ENCODE data around the gene FCHSD2. TPM values are rescaled to one million over a fixed set of nuclear protein-coding genes. Genes with fewer than 3 reads are reported as not detected.

FCHSD2 gene
- total RNA-seq, 1 donor from 2014 or later = 22.2 TPM

DNA sequence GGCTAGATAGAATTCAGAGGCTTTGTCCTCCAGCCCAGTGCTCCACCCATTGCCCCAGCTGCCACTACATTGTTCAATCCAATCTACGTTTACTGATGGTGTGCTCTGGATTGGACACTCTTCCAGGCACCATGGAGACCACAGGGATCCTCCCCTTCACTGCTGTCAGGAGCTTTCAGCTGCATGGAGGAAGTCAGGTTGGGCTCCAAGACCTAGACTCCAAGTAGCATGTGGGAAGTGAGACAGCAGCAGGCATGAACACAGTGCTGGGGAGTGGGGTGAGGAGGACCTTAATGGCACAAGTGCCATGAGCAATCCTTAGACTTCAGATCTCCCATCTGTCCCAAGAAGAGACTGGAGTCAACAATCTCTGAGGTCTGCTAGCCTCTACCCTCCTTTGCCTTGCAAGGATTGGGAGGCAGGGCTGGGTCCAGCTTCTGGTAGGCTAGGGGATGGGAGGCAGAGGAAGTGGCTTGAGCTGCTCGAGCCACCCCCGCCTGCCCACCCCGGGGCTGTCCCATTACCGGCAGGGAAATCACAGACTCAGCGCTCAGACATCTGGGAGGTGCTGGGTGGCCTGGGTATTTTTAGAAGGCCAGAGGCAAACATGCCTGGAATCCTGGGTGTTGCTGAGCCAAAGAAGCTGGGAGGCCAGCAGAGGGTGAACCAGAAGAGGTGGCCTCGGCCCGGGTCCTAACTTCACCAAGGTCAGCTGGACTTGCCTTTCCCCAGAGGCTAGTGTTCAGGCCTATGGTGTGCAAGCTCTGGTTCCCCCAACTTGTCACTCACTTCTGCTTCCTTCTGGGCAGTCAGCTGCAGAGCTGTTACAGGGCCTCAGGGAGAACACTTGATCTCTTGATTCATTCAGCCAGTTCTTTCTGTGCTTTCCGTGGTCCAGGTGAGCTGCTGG is 15.2 kb upstream of the FCHSD2 start:
- H3K27ac Mint-ChIP-seq = no peak overlapping the region
- no peaks in the 10 kb centered on the region for H4K20me1 ChIP-seq (ENCODE audit: low read depth)
- H3K27ac ChIP-seq = no peak overlapping the region
- no peaks in the 10 kb centered on the region for H3K9me3 ChIP-seq (ENCODE audit: low read depth)
- peaks cover 9% of the 10 kb centered on the region for H3K27me3 Mint-ChIP-seq (ENCODE audit: insufficient read depth, low read depth)
- no peak overlapping the region for H3K4me2 ChIP-seq
- no peaks in the 10 kb centered on the region for H3K9me3 Mint-ChIP-seq
- H2AFZ ChIP-seq (replicated peaks) = no peak overlapping the region
- no peak for DNase-seq (ENCODE audit: low spot score)
- H3K79me2 ChIP-seq (ENCODE audit: low read depth) = no peaks in the 10 kb centered on the region
- H3K4me3 Mint-ChIP-seq = no peak overlapping the region
- H3K27me3 ChIP-seq = no peaks in the 10 kb centered on the region
- H3K9ac ChIP-seq = no peak overlapping the region
- peaks cover 16% of the 10 kb centered on the region for H3K4me1 Mint-ChIP-seq
- H3K36me3 ChIP-seq = no peaks in the 10 kb centered on the region
- H3F3A ChIP-seq (ENCODE audit: low read depth) = no peaks in the 10 kb centered on the region
- H3K4me1 ChIP-seq = peaks cover 7% of the 10 kb centered on the region
- no peak overlapping the region for H3K4me3 ChIP-seq
- peaks cover 1% of the 10 kb centered on the region for H3K36me3 Mint-ChIP-seq
- TF ChIP-seq, protein P1, sequence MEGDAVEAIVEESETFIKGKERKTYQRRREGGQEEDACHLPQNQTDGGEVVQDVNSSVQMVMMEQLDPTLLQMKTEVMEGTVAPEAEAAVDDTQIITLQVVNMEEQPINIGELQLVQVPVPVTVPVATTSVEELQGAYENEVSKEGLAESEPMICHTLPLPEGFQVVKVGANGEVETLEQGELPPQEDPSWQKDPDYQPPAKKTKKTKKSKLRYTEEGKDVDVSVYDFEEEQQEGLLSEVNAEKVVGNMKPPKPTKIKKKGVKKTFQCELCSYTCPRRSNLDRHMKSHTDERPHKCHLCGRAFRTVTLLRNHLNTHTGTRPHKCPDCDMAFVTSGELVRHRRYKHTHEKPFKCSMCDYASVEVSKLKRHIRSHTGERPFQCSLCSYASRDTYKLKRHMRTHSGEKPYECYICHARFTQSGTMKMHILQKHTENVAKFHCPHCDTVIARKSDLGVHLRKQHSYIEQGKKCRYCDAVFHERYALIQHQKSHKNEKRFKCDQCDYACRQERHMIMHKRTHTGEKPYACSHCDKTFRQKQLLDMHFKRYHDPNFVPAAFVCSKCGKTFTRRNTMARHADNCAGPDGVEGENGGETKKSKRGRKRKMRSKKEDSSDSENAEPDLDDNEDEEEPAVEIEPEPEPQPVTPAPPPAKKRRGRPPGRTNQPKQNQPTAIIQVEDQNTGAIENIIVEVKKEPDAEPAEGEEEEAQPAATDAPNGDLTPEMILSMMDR (IDR thresholded peaks at IDR 0.05) = no peak
- TF ChIP-seq EZH2phosphoT487 (IDR thresholded peaks at IDR 0.05) = no peak
- no peak for TF ChIP-seq EZH2 (IDR thresholded peaks at IDR 0.05)

DNA sequence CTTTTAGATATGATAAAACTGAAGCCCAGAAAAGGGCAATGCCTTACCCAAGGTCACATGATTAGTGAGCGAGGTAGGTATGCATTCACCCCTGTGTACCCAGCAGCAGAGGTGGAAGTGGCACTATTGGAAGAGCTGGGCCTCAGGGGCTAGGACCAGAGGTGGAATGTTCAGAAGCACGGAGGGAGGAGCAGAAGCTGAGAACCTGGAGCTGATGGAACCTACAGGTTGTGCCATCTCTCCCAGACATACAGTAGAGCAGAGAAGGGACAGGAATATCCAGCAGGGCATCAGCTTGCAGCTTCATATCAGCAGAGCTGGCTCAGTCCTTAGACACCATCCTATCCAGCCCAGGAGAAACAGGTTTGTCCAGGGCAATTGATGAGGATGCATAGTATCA is 14.6 kb upstream of the FCHSD2 start:
- H3K36me3 ChIP-seq = no peaks in the 10 kb centered on the region
- H3K4me1 ChIP-seq = peaks cover 7% of the 10 kb centered on the region
- Mint-ChIP-seq H3K27ac (no peak overlapping the region), H3K36me3 (peaks cover 1% of the 10 kb centered on the region), H3K4me3 (no peak overlapping the region), H3K27me3 (ENCODE audit: insufficient read depth, low read depth) (peaks cover 9% of the 10 kb centered on the region), H3K9me3 (no peaks in the 10 kb centered on the region), H3K4me1 (peaks cover 16% of the 10 kb centered on the region)
- H3F3A ChIP-seq (ENCODE audit: low read depth) = no peaks in the 10 kb centered on the region
- no peak overlapping the region for H3K9ac ChIP-seq
- H3K27ac ChIP-seq = no peak overlapping the region
- no peaks in the 10 kb centered on the region for H3K27me3 ChIP-seq
- no peaks in the 10 kb centered on the region for H3K9me3 ChIP-seq (ENCODE audit: low read depth)
- H3K79me2 ChIP-seq (ENCODE audit: low read depth) = no peaks in the 10 kb centered on the region
- no peak overlapping the region for H2AFZ ChIP-seq (replicated peaks)
- TF ChIP-seq EZH2 (IDR thresholded peaks at IDR 0.05) = no peak
- no peak overlapping the region for H3K4me2 ChIP-seq
- no peaks in the 10 kb centered on the region for H4K20me1 ChIP-seq (ENCODE audit: low read depth)
- H3K4me3 ChIP-seq = no peak overlapping the region
- no peak for DNase-seq (ENCODE audit: low spot score)

DNA sequence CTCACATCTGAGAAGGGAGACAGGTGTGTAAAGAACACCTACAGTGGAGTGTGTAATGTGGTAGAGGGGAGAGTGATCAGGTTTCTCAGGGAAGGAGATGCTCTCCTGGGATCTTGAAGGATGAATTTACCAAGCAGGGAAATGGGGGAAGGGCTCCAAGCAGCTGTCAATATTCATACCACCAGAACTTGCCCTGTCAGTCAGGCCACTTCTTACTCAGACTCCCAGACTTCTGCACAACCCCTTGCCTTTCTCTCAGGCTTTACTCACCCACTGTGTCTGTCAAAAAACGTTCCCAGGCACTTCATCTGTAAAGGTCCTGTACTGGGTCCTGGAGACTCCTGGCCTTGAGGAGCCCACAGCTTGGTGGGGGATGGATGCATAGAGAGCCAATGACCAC is 14.0 kb upstream of the FCHSD2 start:
- Histone ChIP-seq H3K9ac (no peak overlapping the region), H3K79me2 (ENCODE audit: low read depth) (no peaks in the 10 kb centered on the region), H3K27me3 (no peaks in the 10 kb centered on the region), H3F3A (ENCODE audit: low read depth) (no peaks in the 10 kb centered on the region), H3K36me3 (no peaks in the 10 kb centered on the region), H3K4me3 (no peak overlapping the region), H3K4me2 (no peak overlapping the region), H3K27ac (no peak overlapping the region), H4K20me1 (ENCODE audit: low read depth) (no peaks in the 10 kb centered on the region), H3K4me1 (peaks cover 7% of the 10 kb centered on the region), H3K9me3 (ENCODE audit: low read depth) (no peaks in the 10 kb centered on the region), H2AFZ (replicated peaks) (no peak overlapping the region)
- Mint-ChIP-seq H3K27me3 (ENCODE audit: insufficient read depth, low read depth) (peaks cover 9% of the 10 kb centered on the region), H3K36me3 (peaks cover 1% of the 10 kb centered on the region), H3K27ac (peak overlapping the region; percentile 22), H3K4me3 (no peak overlapping the region), H3K4me1 (peaks cover 16% of the 10 kb centered on the region), H3K9me3 (no peaks in the 10 kb centered on the region)
- no peak for DNase-seq (ENCODE audit: low spot score)
- no peak for TF ChIP-seq EZH2phosphoT487 (IDR thresholded peaks at IDR 0.05)
- TF ChIP-seq, protein P1 (IDR thresholded peaks at IDR 0.05) = no peak
- TF ChIP-seq EZH2 (IDR thresholded peaks at IDR 0.05) = no peak

DNA sequence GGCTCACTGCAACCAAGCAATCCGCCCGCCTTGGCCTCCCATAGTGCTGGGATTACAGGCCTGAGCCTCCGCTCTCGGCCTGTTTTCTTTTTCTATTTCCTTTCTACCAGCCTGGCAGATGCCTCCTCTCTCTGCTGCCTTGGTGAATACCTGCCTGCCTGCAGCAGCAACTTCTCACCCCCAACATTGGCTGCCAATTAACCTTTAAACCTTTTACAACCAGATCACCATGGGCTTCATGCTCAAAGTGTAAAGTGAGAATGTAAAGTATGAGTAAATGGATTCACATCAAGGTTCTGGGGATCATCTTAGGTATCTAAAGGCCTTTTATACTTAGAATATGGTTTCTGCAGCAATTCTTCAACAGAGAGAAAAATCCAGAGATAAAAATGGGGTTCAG is 13.0 kb upstream of the FCHSD2 start:
- H3K9me3 ChIP-seq (ENCODE audit: low read depth) = no peaks in the 10 kb centered on the region
- H3K4me2 ChIP-seq = no peak overlapping the region
- no peaks in the 10 kb centered on the region for H3K27me3 ChIP-seq
- H2AFZ ChIP-seq (replicated peaks) = no peak overlapping the region
- peaks cover 7% of the 10 kb centered on the region for H3K4me1 ChIP-seq
- peak overlapping the region; percentile 22 for H3K4me3 Mint-ChIP-seq
- H4K20me1 ChIP-seq (ENCODE audit: low read depth) = no peaks in the 10 kb centered on the region
- TF ChIP-seq, protein P1 (IDR thresholded peaks at IDR 0.05) = no peak
- TF ChIP-seq EZH2phosphoT487 (IDR thresholded peaks at IDR 0.05) (no peak), EZH2 (IDR thresholded peaks at IDR 0.05) (no peak)
- peaks cover 16% of the 10 kb centered on the region for H3K4me1 Mint-ChIP-seq
- peak overlapping the region; percentile 8 for H3K27ac Mint-ChIP-seq
- no peak for DNase-seq (ENCODE audit: low spot score)
- H3K27ac ChIP-seq = no peak overlapping the region
- H3K79me2 ChIP-seq (ENCODE audit: low read depth) = no peaks in the 10 kb centered on the region
- no peak overlapping the region for H3K4me3 ChIP-seq
- no peaks in the 10 kb centered on the region for H3K9me3 Mint-ChIP-seq
- no peaks in the 10 kb centered on the region for H3F3A ChIP-seq (ENCODE audit: low read depth)
- H3K9ac ChIP-seq = no peak overlapping the region
- no peaks in the 10 kb centered on the region for H3K36me3 ChIP-seq
- no peaks in the 10 kb centered on the region for H3K36me3 Mint-ChIP-seq
- H3K27me3 Mint-ChIP-seq (ENCODE audit: insufficient read depth, low read depth) = peaks cover 9% of the 10 kb centered on the region
